Endothelial cell of umbilical vein (primary cell): ENCODE measurements around the gene GPR17. TPM values are rescaled to one million over a fixed set of nuclear protein-coding genes. Genes with fewer than 3 reads are reported as not detected.

Experiments
- BruUV-seq: library from RNA; stranded (reverse); fragments of 400-500 nt; replicated peaks from 2 replicates; lab custom pipeline; 2021; lab: Mats Ljungman, UMichigan
- CTCF ChIA-PET: fragments of 300-600, 350-600 bp; sonication (Branson Sonifier 250); formaldehyde crosslinking; loops from one replicate; lab custom pipeline; 2021; ENCODE audit warnings: antibody characterized with exemption, inconsistent platforms; lab: Charles Lee
- POLR2A ChIA-PET: fragments of 300-600, 350-600 bp; sonication (Branson Sonifier 250); formaldehyde crosslinking; loops from one replicate; lab custom pipeline; 2021; ENCODE audit warnings: antibody characterized with exemption, inconsistent platforms; lab: Charles Lee
- DNase-seq: peaks from one replicate; pipeline ENCODE4 v3.0.0-alpha.2; 2011; ENCODE audit warnings: low read depth, low spot score
- FAIRE-seq: peaks from 2 replicates; lab custom pipeline; 2011; peaks lifted over from hg19 to GRCh38; lab: Jason Lieb, UNC
- H2AFZ ChIP-seq: 2 replicates; pipeline ENCODE4 v1.6.0; 2012; ENCODE audit warnings: low read depth, low read length, control low read depth, inconsistent platforms
- H3K27ac ChIP-seq: 2 replicates; pipeline ENCODE4 v1.5.1; 2011; ENCODE audit warnings: low read depth, mild to moderate bottlenecking, control low read depth, low read length, moderate library complexity; ENCODE audit not compliant: insufficient read depth
- H3K27me3 ChIP-seq, 2 experiments: 2 replicates each; pipeline versions ENCODE4 v1.6.0 to v1.6.1; 2011; ENCODE audit warnings: low read length in 2 of 2, mixed read lengths in 1 of 2; ENCODE audit not compliant: control insufficient read depth in 2 of 2, insufficient read depth in 2 of 2
- H3K36me3 ChIP-seq, 2 experiments: 2 replicates in 1 of 2; 3 replicates in 1 of 2; pipeline ENCODE4 v1.5.1; 2011; ENCODE audit warnings: low read length in 2 of 2, mild to moderate bottlenecking in 1 of 2, moderate library complexity in 1 of 2; ENCODE audit not compliant: control insufficient read depth in 2 of 2, insufficient read depth in 2 of 2; ENCODE audit errors: extremely low read depth in 1 of 2
- H3K4me1 ChIP-seq: 3 replicates; pipeline ENCODE4 v1.5.1; 2011; ENCODE audit warnings: mild to moderate bottlenecking, low read length; ENCODE audit not compliant: control insufficient read depth, insufficient read depth; ENCODE audit errors: extremely low read depth
- H3K4me2 ChIP-seq: 2 replicates; pipeline ENCODE4 v1.6.1; 2011; ENCODE audit warnings: low read length, control low read depth, mixed read lengths; ENCODE audit not compliant: insufficient read depth
- H3K4me3 ChIP-seq, 3 experiments: fragments of 200-600 bp in 1 of 3; sonication (generic), shearing (Covaris generic) in 1 of 3; replicated peaks in 1 of 3; 2 replicates each; pipeline ENCODE4 v1.5.1; 2011 to 2016; ENCODE audit warnings: control low read depth in 3 of 3, low read length in 3 of 3, mild to moderate bottlenecking in 2 of 3, inconsistent platforms in 1 of 3, low read depth in 1 of 3, moderate library complexity in 1 of 3; ENCODE audit not compliant: insufficient read depth in 1 of 3
- H3K79me2 ChIP-seq: 2 replicates; pipeline ENCODE4 v1.6.0; 2012; ENCODE audit warnings: low read length, inconsistent platforms; ENCODE audit not compliant: control insufficient read depth, insufficient read depth
- H3K9ac ChIP-seq: replicated peaks from 2 replicates; pipeline ENCODE3; 2011; ENCODE audit warnings: low read length, control low read depth; ENCODE audit not compliant: insufficient read depth; ENCODE audit errors: extremely low read depth
- H3K9me1 ChIP-seq: replicated peaks from 3 replicates; pipeline ENCODE4 v1.6.0; 2011; ENCODE audit warnings: mild to moderate bottlenecking, low read length; ENCODE audit not compliant: control insufficient read depth, insufficient read depth; ENCODE audit errors: extremely low read depth
- H3K9me3 ChIP-seq: replicated peaks from 2 replicates; pipeline ENCODE4 v1.5.1; 2012; ENCODE audit warnings: low read length, inconsistent platforms; ENCODE audit not compliant: control insufficient read depth, insufficient read depth
- H4K20me1 ChIP-seq: replicated peaks from 2 replicates; pipeline ENCODE3; 2011; ENCODE audit warnings: mild to moderate bottlenecking, low read length; ENCODE audit not compliant: control insufficient read depth, insufficient read depth; ENCODE audit errors: extremely low read depth
- CTCF ChIP-seq, 2 donors: IDR thresholded peaks; 1 replicate in 1 of 2; 2 replicates in 1 of 2; pipeline ENCODE4 v1.5.1; 2011; ENCODE audit warnings: low read length in 2 of 2, mild to moderate bottlenecking in 2 of 2, moderate library complexity in 2 of 2, control low read depth in 1 of 2, inconsistent platforms in 1 of 2, low read depth in 1 of 2; ENCODE audit not compliant: insufficient read depth in 1 of 2; ENCODE audit errors: extremely low read depth in 1 of 2
- EZH2 ChIP-seq: IDR thresholded peaks from 2 replicates; pipeline ENCODE4 v1.6.1; 2012; ENCODE audit warnings: borderline replicate concordance, low read depth, mild to moderate bottlenecking, moderate library complexity, low read length, inconsistent platforms; ENCODE audit not compliant: severe bottlenecking
- FOS ChIP-seq: IDR thresholded peaks from 2 replicates; pipeline ENCODE4 v1.6.1; 2011; ENCODE audit warnings: mild to moderate bottlenecking, low read length, moderate library complexity, borderline replicate concordance; ENCODE audit not compliant: insufficient read depth
- GATA2 ChIP-seq: IDR thresholded peaks from 2 replicates; pipeline ENCODE4 v1.7.0; 2011; ENCODE audit warnings: low read depth, mild to moderate bottlenecking, moderate library complexity, mixed read lengths, low read length; ENCODE audit not compliant: insufficient read length, insufficient read depth
- JUN ChIP-seq: IDR thresholded peaks from 2 replicates; pipeline ENCODE4 v1.6.1; 2011; ENCODE audit warnings: borderline replicate concordance, low read depth; ENCODE audit not compliant: insufficient read length, insufficient read depth
- MAX ChIP-seq: IDR thresholded peaks from 2 replicates; pipeline ENCODE4 v1.6.1; 2011; ENCODE audit not compliant: insufficient read depth, insufficient read length
- MYC ChIP-seq: IDR thresholded peaks from one replicate; pipeline ENCODE4 v1.6.1; 2011; ENCODE audit warnings: mild to moderate bottlenecking, low read depth, low read length
- POLR2A ChIP-seq: IDR thresholded peaks from 2 replicates; pipeline ENCODE4 v1.6.1; 2012; ENCODE audit warnings: low read depth, mild to moderate bottlenecking, control low read depth, low read length
- POLR2AphosphoS5 ChIP-seq: IDR thresholded peaks from 2 replicates; pipeline ENCODE4 v1.6.1; 2012; ENCODE audit warnings: low read depth, mild to moderate bottlenecking, control low read depth, low read length, moderate library complexity; ENCODE audit not compliant: insufficient read depth
- dilution Hi-C: fragments of 300-500 bp; cut with MboI; formaldehyde crosslinking; loops from one replicate; pipeline ENCODE4 v1.15.0; 2019; ENCODE audit warnings: low sequenced_read_pairs; ENCODE audit not compliant: extremely low pct_ligation_motif_present
- intact Hi-C: fragments of 100-400 bp; cut with micrococcal nuclease; formaldehyde crosslinking; loops from one replicate; pipeline ENCODE4 v1.10.0; 2022
- polyA plus RNA-seq, 4 experiments: library from polyadenylated mRNA; depleted of rRNA in 3 of 4; stranded (reverse) in 3 of 4; unstranded in 1 of 4; fragments of >200 nt; gene quantifications; 2 replicates each; pipeline versions ENCODE4 v1.2.1 to v1.2.3, GENCODE V29; 2011 to 2012; ENCODE audit warnings: missing spikeins in 1 of 4
- total RNA-seq: library from RNA; stranded (reverse); gene quantifications from 2 replicates; pipeline ENCODE4 v1.2.3, GENCODE V29; 2021

Gene GPR17
- total and polyA plus RNA-seq, 2 donors (not counting 3 experiments of a cell fraction or from before 2014, with no cell fraction given) = 0.10 TPM; not detected in 1

GRCh38 chr2:127651971-127652550, 6.1 kb downstream of the GPR17 start:
- Histone ChIP-seq H3K27ac (no peak overlapping the region), H4K20me1 (no peaks in the 10 kb centered on the region), H3K36me3 (peaks cover 0 to 8% of the 10 kb centered on the region in 2 experiments), H3K9me1 (no peaks in the 10 kb centered on the region), H3K79me2 (no peaks in the 10 kb centered on the region), H3K27me3 (no peaks in the 10 kb centered on the region), H3K9me3 (no peaks in the 10 kb centered on the region), H2AFZ (no peak overlapping the region), H3K4me1 (peaks cover 14% of the 10 kb centered on the region), H3K9ac (no peak overlapping the region), H3K4me3 (no peak overlapping the region), H3K4me2 (no peak overlapping the region)
- no TSS peak for BruUV-seq
- FAIRE-seq (no peak), DNase-seq (no peak)
- TF ChIP-seq CTCF (IDR thresholded peaks at IDR 0.05; ENCODE audit: extremely low read depth in 1 of 2, insufficient read depth in 1 of 2, low read depth in 1 of 2, low read length in 2 of 2) (no peak), FOS (no peak), POLR2A (no peak), JUN (no peak), POLR2AphosphoS5 (no peak), MYC (no peak), MAX (no peak), EZH2 (no peak), GATA2 (no peak)
- intact Hi-C loops (no loop called here), dilution Hi-C loops (no loop called here)
- CTCF ChIA-PET = interaction anchor here (1.0 to 12.1 kb wide), 6 partner anchors 10 to 60 kb away, joined by 3 to 424 read pairs (median 6); partner anchors contain the start of gene LIMS2
- POLR2A ChIA-PET = no interaction called here
